Pulmonary artery endothelial cell (primary cell): Measurements from ENCODE around the gene TLCD3B. TPM values are rescaled to one million over a fixed set of nuclear protein-coding genes. Genes with fewer than 3 reads are reported as not detected.
A peak's percentile ranks its signal among the peaks of the same experiment; 100 is the strongest.

Experiments used
- DNase-seq: peaks from one replicate; pipeline ENCODE4 v3.0.0-alpha.2; 2011; ENCODE audit warnings: low read depth, low spot score
- total RNA-seq: library from RNA; depleted of rRNA; stranded (reverse); fragments of >200 nt; gene quantifications from 2 replicates; pipeline ENCODE4 v1.2.3, GENCODE V29; 2014

Gene TLCD3B
- total RNA-seq, 1 donor from 2014 or later: 0.13 TPM

- no peak for DNase-seq
These were observed 25.6 kb downstream of the TLCD3B start for GRCh38 chr16:30005341-30006094.

DNA sequence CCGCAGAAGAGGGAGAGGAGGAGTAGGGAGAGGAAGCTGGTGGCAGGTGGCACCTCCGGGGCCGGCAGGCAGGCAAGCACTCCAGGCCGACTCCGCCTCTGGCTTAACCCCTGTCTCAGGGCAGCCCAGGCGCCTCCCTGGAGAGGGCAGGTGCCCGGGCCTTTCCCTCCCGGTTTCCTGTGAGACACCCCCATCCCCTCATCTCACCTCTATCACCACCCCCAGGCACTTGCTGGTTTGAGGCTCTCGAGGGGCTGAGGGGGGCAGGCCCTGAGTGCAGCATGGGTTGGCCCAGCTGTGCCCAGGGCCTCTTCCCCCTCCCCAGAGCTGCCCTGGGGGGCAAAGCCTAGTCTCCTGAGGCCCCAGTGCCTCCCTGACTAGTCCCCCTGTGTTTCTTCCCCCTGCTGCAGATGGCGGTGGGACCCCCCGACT lies 26.2 kb downstream of the TLCD3B start:
- no peak for DNase-seq

DNA sequence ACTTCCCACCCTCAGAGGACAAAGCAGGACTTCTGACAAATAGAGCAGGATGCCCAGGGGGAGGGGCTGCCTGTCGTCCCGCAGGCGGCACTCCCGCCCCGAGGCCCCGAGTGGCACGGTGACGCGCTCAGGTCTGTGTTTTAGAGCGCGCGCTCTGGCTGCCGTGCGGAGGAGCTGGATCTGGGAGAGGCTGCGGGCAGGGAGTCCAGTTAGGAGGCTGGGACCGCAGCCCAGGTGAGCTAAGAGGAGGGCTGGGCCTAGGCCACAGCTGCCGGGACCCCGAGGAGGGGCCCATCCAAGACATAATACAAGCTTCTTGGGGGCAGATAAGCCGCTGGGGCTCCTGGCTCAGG lies 26.7 kb downstream of the TLCD3B start:
- no peak for DNase-seq

DNA sequence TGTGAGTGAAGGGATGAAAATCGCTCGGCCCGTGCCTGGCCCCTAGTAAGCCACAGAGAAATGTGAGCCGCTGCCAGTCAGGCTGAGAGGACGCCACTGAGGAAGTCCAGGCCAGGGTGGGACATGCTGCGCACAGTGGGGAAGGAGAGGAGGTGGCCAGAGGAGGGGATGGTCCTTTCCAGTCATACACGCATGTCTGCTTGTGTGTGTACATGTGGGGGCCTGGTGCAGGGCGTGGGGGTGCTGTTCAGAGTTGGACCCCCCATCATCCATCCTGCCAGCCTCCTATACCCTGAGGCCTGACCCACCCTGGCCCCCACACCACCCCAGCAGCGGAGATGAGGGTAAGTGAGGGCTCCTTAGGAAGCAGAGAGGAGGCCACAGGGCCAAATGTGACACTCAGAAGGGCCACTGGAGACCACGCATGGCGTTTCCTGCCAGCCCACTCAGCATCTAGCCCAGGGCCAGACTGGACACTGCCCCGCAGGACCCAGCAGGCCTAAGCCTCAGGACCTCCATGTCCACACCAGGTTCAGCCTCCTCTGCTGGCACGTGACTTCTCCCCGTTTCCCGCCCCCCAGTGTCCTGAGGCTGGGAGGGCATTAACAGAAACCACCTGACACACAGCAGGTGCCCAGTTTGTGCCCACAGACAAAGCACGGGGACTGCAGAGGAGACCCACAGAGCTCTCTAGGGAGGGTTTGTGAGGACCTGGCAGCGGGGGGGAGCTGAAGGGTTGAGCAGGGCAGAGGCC lies 27.2 kb downstream of the TLCD3B start:
- DNase-seq: no peak

DNA sequence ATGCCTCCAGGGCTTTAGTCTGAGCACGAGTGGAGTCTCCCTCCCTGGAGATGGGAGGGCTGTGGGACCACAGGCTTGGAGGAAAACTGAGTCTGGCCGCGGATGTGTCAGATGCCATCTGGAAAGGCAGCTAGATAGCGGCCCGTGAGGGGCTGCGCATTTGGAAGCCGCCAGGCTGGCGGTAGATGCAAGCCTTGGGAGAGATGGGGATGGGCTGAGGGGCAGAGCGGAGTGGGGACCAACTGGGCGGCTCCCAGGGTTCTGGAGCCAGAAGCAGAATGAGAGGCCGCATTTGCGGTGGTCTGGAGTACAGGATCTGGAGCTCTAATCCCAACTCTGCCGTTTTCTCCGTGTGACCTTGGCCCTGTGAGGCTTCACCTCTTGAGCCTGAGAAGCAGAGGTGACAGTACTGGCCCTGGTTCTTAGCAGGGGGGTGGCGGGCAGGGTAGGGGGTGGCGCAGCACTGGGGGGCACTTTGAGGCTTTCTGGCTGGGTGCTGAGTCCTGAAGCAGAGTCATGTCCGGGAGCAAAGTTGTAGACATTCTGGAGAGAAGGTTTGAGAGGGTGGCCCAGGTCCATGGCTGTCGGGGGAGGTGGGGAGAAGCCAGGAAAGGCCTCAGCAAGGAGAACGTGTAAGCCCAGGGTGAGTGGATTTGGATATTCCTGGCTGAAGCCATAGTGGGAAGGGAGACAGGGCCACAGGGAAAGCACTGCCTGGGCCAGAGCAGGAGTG lies 28.3 kb downstream of the TLCD3B start:
- no peak for DNase-seq

DNA sequence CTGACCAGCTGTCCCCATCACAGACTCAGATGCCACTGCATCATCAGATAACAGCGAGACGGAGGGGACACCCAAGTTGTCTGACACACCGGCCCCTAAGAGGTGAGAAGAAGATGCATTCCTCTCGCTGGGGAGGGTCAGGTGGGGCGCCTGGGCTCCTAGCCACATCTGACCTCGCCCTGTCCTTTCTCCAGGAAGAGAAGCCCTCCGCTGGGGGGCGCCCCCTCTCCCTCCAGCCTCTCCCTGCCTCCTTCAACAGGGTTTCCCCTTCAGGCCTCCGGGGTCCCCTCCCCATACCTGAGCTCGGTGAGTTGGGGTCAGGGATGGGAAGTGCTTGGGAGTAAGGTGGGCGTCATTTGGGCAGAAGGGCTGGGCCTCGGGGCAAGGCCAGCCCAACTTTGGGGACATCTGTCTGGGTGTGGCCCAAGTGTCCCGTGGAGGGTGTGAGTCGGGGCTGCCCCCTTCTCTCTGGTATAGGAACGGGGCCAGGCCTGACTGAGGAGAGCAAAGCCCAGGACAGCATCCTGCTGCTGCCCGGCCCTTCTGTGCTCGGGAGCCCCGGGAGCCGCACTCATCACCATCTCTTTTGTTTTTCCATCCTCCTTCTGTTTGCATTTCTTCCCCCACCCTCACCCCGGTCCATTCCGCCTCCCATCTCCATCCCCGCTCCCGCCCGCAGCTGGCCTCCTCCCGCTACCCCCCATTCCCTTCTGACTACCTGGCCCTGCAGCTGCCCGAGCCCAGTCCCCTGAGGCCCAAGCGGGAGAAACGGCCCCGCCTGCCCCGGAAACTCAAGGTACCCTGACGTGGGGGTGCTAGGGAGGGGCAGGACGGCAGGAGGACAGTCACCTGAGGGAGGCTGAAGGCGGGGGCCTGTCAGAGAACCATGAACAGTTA lies 30.1 kb downstream of the TLCD3B start:
- no peak for DNase-seq

DNA sequence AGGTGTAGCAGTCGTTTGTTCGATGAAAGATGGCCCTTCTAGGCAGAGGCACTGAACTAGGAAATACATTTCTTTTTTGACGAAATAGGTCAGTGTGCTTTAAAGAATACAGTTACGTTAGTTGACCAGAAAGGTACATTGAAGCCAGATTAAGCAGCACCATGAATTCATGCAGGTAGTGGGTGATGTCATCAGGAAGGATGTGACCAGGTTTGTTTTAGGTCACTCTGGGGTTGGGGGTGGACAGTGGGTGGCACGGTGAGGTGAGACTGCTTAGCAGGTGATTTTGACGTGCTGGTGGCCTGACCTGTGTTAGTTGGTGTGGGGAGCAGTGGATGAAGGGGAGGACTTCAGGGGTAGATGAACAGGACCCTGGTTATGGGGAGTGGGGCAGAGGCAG lies 31.5 kb downstream of the TLCD3B start:
- DNase-seq: no peak

DNA sequence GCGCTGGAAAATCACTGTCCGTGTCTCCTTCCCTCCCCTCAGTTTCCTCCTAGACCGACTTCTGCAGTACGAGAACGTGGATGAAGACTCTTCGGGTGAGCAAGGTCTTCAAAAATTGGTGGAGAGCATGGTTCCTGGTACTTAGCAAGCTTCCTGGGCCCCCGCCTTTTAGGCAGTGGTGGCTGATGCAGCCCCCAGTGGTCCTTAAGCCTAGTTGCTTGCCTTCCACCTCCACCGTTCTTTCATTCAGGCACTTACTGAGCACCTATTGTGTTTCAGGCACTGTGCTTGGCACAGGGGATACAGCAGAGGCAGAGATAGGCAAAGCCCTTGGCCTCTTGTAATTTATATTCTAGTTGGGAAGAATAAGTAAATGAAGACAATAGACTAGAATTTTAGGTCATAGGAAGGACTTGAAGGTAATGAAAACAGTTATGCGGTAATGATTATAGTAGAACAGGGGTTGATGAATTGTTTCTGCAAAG lies 34.3 kb downstream of the TLCD3B start:
- DNase-seq: no peak

GRCh38 chr16:29995911-29996765 lies 34.9 kb downstream of the TLCD3B start, which contains the start of gene INO80E:
INO80E (plus strand) TSS chr16:29996241; CDS start chr16:29996311, 70 bp downstream.
- DNase-seq: peak; percentile 79

DNA sequence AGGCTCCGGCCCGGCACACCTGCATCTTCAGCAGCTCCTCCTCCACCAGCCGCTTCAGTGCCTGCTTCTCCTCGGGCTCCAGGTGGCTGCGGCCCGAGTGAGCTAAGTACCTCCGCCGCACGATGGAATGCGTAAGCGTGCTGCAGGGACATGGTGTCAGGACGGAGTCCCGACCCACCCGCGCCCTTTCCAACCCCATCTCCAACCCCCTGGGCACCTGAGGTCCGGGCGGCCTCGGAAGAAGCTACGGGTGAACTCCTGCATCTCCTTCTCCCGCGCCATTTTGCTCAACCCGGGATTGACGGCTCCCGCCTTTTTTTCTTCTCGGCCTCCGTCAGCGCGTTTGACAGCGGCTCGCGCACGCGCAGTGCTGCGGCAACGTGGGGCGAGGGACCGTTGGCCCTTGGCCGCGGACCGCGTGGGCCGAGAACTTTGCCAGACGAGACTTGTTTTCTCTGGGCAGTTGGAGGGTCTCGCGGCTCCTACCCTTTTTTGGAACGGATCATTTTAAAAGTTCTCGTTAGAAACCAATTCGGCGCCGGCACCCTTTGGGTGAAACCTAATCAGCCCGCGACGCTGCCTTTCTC lies 35.7 kb downstream of the TLCD3B start, which contains the start of gene HIRIP3:
Gene HIRIP3 (minus strand): TSS at position 294 of the 587 bp plus-strand sequence. CDS start 12 bp downstream, at position 282.
- DNase-seq: no peak

DNA sequence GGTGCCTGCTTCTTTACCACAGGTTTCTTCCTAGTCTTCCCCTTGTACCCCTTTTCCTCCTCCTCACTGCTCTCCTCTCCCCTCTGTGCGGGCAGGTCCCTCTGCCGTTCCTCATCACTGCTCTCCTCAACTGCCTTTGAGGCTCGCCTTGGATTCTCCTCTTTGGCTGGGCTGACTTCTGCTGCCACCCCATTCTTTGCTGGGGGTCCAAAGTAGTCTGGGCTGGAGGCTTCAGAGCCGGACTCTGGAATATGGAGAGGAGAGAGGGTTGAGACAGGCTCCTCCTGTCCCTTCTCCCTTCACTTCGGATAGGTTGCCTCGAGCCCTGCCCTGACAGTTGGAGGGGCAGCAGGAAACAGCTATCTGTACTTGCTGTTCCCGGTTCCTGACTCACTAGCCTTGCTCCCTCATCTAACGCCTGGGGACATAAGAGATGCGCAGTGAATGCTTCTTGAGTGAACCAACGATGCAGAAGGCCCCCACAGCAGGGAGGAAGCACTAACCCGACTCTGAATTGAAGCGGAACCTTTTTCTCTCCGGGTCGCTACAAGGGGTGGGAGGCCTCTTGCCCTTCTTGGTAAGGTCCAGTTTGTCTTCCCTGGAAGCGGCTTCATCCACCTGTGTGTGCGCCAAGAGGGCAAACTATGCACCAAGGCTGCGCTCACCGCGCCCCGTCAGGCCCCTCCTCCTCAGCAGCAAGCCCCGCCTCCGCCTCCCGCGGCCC lies 36.3 kb downstream of the TLCD3B start:
- DNase-seq: no peak

GRCh38 chr16:29993903-29994599 lies 37.0 kb downstream of the TLCD3B start:
- DNase-seq: no peak

GRCh38 chr16:29993191-29993902 lies 37.7 kb downstream of the TLCD3B start:
- DNase-seq: no peak

GRCh38 chr16:29992344-29992967 lies 38.6 kb downstream of the TLCD3B start:
- DNase-seq: no peak

GRCh38 chr16:29991571-29991904 lies 39.5 kb downstream of the TLCD3B start:
- no peak for DNase-seq

- DNase-seq: no peak
These were observed 40.0 kb downstream of the TLCD3B start for GRCh38 chr16:29990883-29991570.

DNA sequence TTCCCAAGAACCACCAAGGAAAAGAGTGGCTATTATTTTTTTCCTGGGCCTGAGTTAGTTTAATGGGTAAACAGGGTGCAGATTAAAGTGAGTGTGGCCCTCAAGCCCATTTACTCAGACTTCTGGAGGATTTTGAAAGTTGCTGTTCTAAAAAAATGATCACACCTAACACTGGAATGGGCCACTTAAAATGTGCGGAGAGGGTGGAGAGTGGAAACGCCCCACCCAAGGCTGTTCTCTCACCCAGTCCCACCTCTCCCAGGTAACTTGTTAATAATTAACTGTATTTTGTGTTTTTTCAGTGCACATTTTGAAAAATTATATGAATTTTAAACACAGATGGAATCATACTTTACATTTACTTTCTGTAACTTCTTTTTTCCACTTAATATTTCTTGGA lies 41.0 kb downstream of the TLCD3B start:
- no peak for DNase-seq
